Measurements from ENCODE around the gene TSPAN5.

The TSPAN5 gene

GRCh38 chr4:98586291-98586961 lies 72.0 kb downstream of the TSPAN5 start:
- H3K4me3 ChIP-seq (ENCODE audit: control insufficient read depth, low read depth, low read length) = no peak overlapping the region
- DNase-seq (ENCODE audit: low read depth) = no peak
- no peak for TF ChIP-seq CTCF (IDR thresholded peaks at IDR 0.05; ENCODE audit: control insufficient read depth, insufficient read depth, low read depth, low read length, missing control alignments)

GRCh38 chr4:98585596-98585995 lies 72.8 kb downstream of the TSPAN5 start:
- H3K4me3 ChIP-seq (ENCODE audit: control insufficient read depth, low read depth, low read length) = no peak overlapping the region
- no peak for DNase-seq (ENCODE audit: low read depth)
- no peak for TF ChIP-seq CTCF (IDR thresholded peaks at IDR 0.05; ENCODE audit: control insufficient read depth, insufficient read depth, low read depth, low read length, missing control alignments)

- TF ChIP-seq CTCF (IDR thresholded peaks at IDR 0.05; ENCODE audit: control insufficient read depth, insufficient read depth, low read depth, low read length, missing control alignments) = no peak
- no peak overlapping the region for H3K4me3 ChIP-seq (ENCODE audit: control insufficient read depth, low read depth, low read length)
- DNase-seq (ENCODE audit: low read depth) = no peak
These were observed 74.1 kb downstream of the TSPAN5 start for GRCh38 chr4:98584265-98584664.

- no peak for TF ChIP-seq CTCF (IDR thresholded peaks at IDR 0.05; ENCODE audit: control insufficient read depth, insufficient read depth, low read depth, low read length, missing control alignments)
- DNase-seq (ENCODE audit: low read depth) = no peak
- no peak overlapping the region for H3K4me3 ChIP-seq (ENCODE audit: control insufficient read depth, low read depth, low read length)
These were observed 75.1 kb downstream of the TSPAN5 start for GRCh38 chr4:98583265-98583664.

- no peak for TF ChIP-seq CTCF (IDR thresholded peaks at IDR 0.05; ENCODE audit: control insufficient read depth, insufficient read depth, low read depth, low read length, missing control alignments)
- H3K4me3 ChIP-seq (ENCODE audit: control insufficient read depth, low read depth, low read length) = no peak overlapping the region
- DNase-seq (ENCODE audit: low read depth) = no peak
These were observed 77.3 kb downstream of the TSPAN5 start for GRCh38 chr4:98581126-98581525.

- H3K4me3 ChIP-seq (ENCODE audit: control insufficient read depth, low read depth, low read length) = no peak overlapping the region
- TF ChIP-seq CTCF (IDR thresholded peaks at IDR 0.05; ENCODE audit: control insufficient read depth, insufficient read depth, low read depth, low read length, missing control alignments) = no peak
- DNase-seq (ENCODE audit: low read depth) = no peak
These were observed 80.5 kb downstream of the TSPAN5 start for GRCh38 chr4:98577956-98578355.
